T-helper 1 cell treated with Interleukin-12 subunit alpha and Interleukin-12 subunit beta and Interleukin-4 antibody, amounts not matched to agents 30 μg/mL and 1 μg/mL, for 36 hours (primary cell): Measurements from ENCODE around the gene RBM19.

ENCODE experiments used
- H3K27ac Mint-ChIP-seq: one replicate; pipeline ENCODE4 v1.8.0; 2021; ENCODE audit warnings: mild to moderate bottlenecking, mixed read lengths
- H3K27me3 Mint-ChIP-seq: one replicate; pipeline ENCODE4 v1.8.0; 2021; ENCODE audit warnings: low read depth, mixed read lengths
- H3K36me3 Mint-ChIP-seq: one replicate; pipeline ENCODE4 v1.8.0; 2021; ENCODE audit warnings: low read depth, mixed read lengths
- H3K4me1 Mint-ChIP-seq: one replicate; pipeline ENCODE4 v1.8.0; 2021; ENCODE audit warnings: low read depth, mixed read lengths
- H3K4me3 Mint-ChIP-seq: one replicate; pipeline ENCODE4 v1.8.0; 2021; ENCODE audit warnings: mild to moderate bottlenecking, moderate library complexity, mixed read lengths
- H3K9me3 Mint-ChIP-seq: one replicate; pipeline ENCODE4 v1.8.0; 2021; ENCODE audit warnings: mixed read lengths

The RBM19 gene

GRCh38 chr12:113852264-113852663 lies 113.9 kb downstream of the RBM19 start:
- no peaks in the 10 kb centered on the region for H3K4me1 Mint-ChIP-seq
- no peak overlapping the region for H3K27ac Mint-ChIP-seq
- H3K9me3 Mint-ChIP-seq: no peaks in the 10 kb centered on the region
- H3K27me3 Mint-ChIP-seq: no peaks in the 10 kb centered on the region
- H3K4me3 Mint-ChIP-seq: no peak overlapping the region
- H3K36me3 Mint-ChIP-seq: peaks cover 2% of the 10 kb centered on the region

DNA sequence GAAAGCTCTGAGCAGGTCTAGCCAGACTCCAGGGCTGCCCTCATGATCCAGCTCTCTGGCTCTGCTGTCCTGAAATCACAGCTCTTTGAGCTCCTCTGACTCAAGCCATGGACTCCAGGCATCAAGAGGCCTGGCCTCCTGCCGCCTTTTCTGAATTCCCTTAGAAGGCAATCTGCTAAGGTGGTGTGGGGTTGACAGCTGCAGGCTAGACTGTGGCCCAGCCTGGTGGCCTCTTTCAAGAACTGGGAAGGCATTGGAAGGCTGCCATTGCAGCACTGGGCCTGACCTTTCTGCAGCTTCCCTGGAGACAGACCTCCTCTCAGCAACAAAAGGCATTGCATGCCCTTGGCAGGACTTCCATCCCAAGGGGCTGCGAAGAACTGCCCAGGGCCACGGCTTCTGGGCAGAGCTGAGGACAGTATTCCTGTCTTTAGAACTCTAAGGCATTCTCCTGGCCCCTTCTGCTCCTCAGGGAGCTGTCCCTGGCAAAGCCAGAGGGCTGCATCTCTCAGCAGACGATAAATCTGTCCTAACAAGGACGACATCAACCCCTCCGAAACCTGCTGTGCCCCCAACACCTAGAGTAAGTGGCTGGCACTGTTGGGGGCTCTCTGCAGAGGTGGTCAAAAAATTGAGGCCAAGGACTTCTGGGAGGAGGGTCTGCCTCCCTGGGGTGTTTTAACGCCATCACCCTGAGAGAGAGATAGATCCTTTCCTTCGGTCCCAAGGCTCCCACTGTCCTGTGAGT lies 115.6 kb downstream of the RBM19 start:
- Mint-ChIP-seq H3K27ac (no peak overlapping the region), H3K9me3 (no peaks in the 10 kb centered on the region), H3K27me3 (no peaks in the 10 kb centered on the region), H3K4me3 (no peak overlapping the region), H3K36me3 (no peaks in the 10 kb centered on the region), H3K4me1 (no peaks in the 10 kb centered on the region)

DNA sequence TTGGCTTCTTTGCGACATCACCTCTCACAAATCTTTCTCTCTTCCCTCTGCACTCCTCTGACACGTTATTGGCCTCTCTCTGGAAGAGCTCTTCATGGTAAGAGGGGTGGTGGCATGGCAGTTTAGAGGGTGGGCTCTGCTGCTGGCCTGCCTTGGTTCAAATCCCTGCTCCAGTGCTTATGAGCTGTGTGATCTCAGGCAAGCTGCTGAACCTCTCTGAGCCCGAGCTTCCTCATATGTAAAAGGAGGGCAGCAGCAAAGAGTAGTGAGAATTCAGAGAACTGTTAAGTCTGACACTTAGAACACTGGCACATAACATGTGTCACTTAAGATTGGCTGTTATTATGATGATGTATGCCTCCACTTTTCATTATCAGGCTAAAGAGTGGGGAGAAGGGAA lies 118.3 kb downstream of the RBM19 start:
- H3K27ac Mint-ChIP-seq: no peak overlapping the region
- H3K27me3 Mint-ChIP-seq: no peaks in the 10 kb centered on the region
- no peaks in the 10 kb centered on the region for H3K9me3 Mint-ChIP-seq
- no peak overlapping the region for H3K4me3 Mint-ChIP-seq
- no peaks in the 10 kb centered on the region for H3K36me3 Mint-ChIP-seq
- no peaks in the 10 kb centered on the region for H3K4me1 Mint-ChIP-seq

DNA sequence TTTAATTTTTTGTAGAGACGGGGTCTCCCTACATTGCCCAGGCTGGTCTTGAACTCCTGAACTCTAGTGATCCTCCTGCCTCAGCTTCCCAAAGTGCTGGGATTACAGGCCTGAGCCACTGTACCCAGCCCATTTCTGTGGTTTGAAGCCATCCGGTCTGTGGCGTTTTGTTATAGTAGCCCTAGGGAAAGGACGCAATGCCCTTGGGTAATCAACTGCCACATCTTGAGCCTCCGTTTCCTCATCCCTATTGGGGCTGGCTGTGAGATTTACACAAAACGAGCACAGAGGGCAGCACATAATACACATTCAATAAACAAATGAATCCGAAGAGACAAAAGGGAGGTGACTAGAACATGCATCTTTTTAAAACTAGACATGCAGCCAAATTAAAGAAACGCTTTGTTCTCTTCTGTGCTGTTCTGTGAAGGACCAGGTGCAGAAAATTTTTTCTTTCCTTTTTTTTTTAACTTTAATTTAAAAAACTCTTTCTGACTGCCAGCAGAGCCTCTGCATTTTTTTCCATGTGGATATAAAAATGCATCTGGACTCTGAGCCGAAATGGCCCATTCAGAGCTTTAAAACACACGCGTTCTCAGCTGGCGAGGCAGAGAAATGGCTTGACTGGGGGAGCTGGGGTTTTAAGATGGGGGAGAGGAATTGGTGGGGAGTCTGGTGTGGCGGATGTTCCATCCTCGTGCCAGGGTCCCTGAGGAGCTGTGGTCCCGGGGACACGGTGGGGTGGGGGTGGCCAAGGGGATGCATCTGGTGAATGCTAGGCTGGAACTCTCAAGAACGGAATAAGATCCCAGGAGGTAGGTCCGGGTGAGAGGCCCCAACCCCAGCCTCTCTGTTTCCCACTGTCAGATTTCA lies 119.0 kb downstream of the RBM19 start:
- Mint-ChIP-seq H3K36me3 (no peaks in the 10 kb centered on the region), H3K9me3 (no peaks in the 10 kb centered on the region), H3K4me1 (no peaks in the 10 kb centered on the region), H3K27ac (no peak overlapping the region), H3K27me3 (no peaks in the 10 kb centered on the region), H3K4me3 (no peak overlapping the region)

- no peaks in the 10 kb centered on the region for H3K4me1 Mint-ChIP-seq
- H3K9me3 Mint-ChIP-seq: no peaks in the 10 kb centered on the region
- no peaks in the 10 kb centered on the region for H3K36me3 Mint-ChIP-seq
- no peaks in the 10 kb centered on the region for H3K27me3 Mint-ChIP-seq
- no peak overlapping the region for H3K27ac Mint-ChIP-seq
- H3K4me3 Mint-ChIP-seq: no peak overlapping the region
Observed at GRCh38 chr12:113845900-113846674, 120.0 kb downstream of the RBM19 start.

GRCh38 chr12:113844495-113845210 lies 121.5 kb downstream of the RBM19 start:
- Mint-ChIP-seq H3K27me3 (no peaks in the 10 kb centered on the region), H3K36me3 (no peaks in the 10 kb centered on the region), H3K4me1 (no peaks in the 10 kb centered on the region), H3K27ac (no peak overlapping the region), H3K4me3 (no peak overlapping the region), H3K9me3 (no peaks in the 10 kb centered on the region)

DNA sequence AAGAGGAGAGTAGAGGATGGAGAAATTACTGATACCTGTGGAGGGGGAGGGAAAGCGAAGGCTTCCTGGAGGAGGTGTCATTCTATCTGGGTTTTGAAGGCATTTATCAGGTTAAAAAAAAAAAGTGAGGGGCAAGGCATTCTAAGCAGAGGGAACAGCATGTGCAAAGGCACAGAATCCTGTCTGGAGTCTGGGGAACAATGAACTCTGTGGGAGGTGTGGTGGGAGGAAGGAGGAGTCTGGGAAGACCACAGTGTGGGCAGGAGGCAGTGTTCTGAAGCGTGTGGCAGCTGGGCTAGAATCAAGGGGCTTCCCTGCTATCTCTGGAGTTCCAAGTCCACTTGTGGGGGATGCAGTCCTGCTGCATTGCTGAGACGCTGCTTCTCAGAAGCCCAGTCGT lies 123.4 kb downstream of the RBM19 start:
- Mint-ChIP-seq H3K27ac (no peak overlapping the region), H3K36me3 (no peaks in the 10 kb centered on the region), H3K9me3 (no peaks in the 10 kb centered on the region), H3K27me3 (no peaks in the 10 kb centered on the region), H3K4me3 (no peak overlapping the region), H3K4me1 (no peaks in the 10 kb centered on the region)

GRCh38 chr12:113841786-113842185 lies 124.3 kb downstream of the RBM19 start:
- Mint-ChIP-seq H3K27me3 (no peaks in the 10 kb centered on the region), H3K36me3 (no peaks in the 10 kb centered on the region), H3K27ac (no peak overlapping the region), H3K4me1 (no peaks in the 10 kb centered on the region), H3K9me3 (no peaks in the 10 kb centered on the region), H3K4me3 (no peak overlapping the region)

- Mint-ChIP-seq H3K27ac (peak overlapping the region; percentile 31), H3K4me3 (no peak overlapping the region), H3K27me3 (no peaks in the 10 kb centered on the region), H3K9me3 (no peaks in the 10 kb centered on the region), H3K36me3 (no peaks in the 10 kb centered on the region), H3K4me1 (no peaks in the 10 kb centered on the region)
Observed at GRCh38 chr12:113840401-113841042, 125.6 kb downstream of the RBM19 start.

- Mint-ChIP-seq H3K27ac (no peak overlapping the region), H3K4me1 (peaks cover 2% of the 10 kb centered on the region), H3K9me3 (no peaks in the 10 kb centered on the region), H3K4me3 (no peak overlapping the region), H3K27me3 (no peaks in the 10 kb centered on the region), H3K36me3 (no peaks in the 10 kb centered on the region)
Observed at GRCh38 chr12:113838896-113839295, 127.2 kb downstream of the RBM19 start.

GRCh38 chr12:113837528-113838296 lies 128.4 kb downstream of the RBM19 start:
- Mint-ChIP-seq H3K4me3 (no peak overlapping the region), H3K27me3 (no peaks in the 10 kb centered on the region), H3K9me3 (no peaks in the 10 kb centered on the region), H3K4me1 (peaks cover 2% of the 10 kb centered on the region), H3K36me3 (no peaks in the 10 kb centered on the region), H3K27ac (no peak overlapping the region)

GRCh38 chr12:113837084-113837483 lies 129.0 kb downstream of the RBM19 start:
- H3K27me3 Mint-ChIP-seq: no peaks in the 10 kb centered on the region
- H3K36me3 Mint-ChIP-seq: no peaks in the 10 kb centered on the region
- no peaks in the 10 kb centered on the region for H3K9me3 Mint-ChIP-seq
- H3K4me1 Mint-ChIP-seq: peaks cover 2% of the 10 kb centered on the region
- no peak overlapping the region for H3K27ac Mint-ChIP-seq
- no peak overlapping the region for H3K4me3 Mint-ChIP-seq

GRCh38 chr12:113835896-113836295 lies 130.2 kb downstream of the RBM19 start:
- Mint-ChIP-seq H3K36me3 (no peaks in the 10 kb centered on the region), H3K27me3 (no peaks in the 10 kb centered on the region), H3K4me3 (no peak overlapping the region), H3K9me3 (no peaks in the 10 kb centered on the region), H3K27ac (no peak overlapping the region), H3K4me1 (peaks cover 2% of the 10 kb centered on the region)
